Measurements from ENCODE around the gene CYB561. TPM values are rescaled to one million over a fixed set of nuclear protein-coding genes. Genes with fewer than 3 reads are reported as not detected.
"Not testable (repeated sequence)": the region's sequence is repeated elsewhere in the genome, so short reads cannot be mapped to it uniquely, and the experiment has no call there.

CYB561 gene
- total RNA-seq, 2 donors from 2014 or later: 50.8 to 69.9 TPM

DNA sequence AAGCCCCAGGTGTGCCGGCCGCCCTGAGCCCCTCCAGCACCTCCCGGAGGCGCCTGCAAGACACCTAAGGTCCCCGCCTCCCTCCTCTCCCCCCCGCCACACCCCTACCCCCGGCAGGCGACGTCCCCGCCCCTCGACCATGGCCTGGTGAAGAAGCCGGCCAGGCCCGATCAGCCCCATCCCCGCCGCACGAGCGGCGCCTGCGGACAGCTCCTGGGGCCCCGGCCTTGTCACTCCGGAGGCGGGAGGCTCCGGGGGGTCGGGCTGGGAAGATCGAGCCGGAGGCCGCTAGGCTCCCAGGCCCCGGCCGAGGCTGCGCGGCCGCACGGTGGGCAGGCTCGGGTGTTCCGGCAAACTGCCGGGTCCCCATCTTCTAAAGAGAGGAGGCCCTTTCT, 30.4 kb upstream of the CYB561 start:
- Mint-ChIP-seq H3K4me3 (peak overlapping the region; percentile 79), H3K27me3 (no peaks in the 10 kb centered on the region), H3K27ac (no peak overlapping the region), H3K4me1 (peaks cover 7% of the 10 kb centered on the region), H3K36me3 (ENCODE audit: low read depth) (no peaks in the 10 kb centered on the region)
- ATAC-seq (peak; percentile 6), DNase-seq (peak in 1 of 3 donors; percentile 15)
- no peaks in the 10 kb centered on the region for H3K9me3 ChIP-seq (ENCODE audit: control insufficient read depth, low read length, poor library complexity, severe bottlenecking)

DNA sequence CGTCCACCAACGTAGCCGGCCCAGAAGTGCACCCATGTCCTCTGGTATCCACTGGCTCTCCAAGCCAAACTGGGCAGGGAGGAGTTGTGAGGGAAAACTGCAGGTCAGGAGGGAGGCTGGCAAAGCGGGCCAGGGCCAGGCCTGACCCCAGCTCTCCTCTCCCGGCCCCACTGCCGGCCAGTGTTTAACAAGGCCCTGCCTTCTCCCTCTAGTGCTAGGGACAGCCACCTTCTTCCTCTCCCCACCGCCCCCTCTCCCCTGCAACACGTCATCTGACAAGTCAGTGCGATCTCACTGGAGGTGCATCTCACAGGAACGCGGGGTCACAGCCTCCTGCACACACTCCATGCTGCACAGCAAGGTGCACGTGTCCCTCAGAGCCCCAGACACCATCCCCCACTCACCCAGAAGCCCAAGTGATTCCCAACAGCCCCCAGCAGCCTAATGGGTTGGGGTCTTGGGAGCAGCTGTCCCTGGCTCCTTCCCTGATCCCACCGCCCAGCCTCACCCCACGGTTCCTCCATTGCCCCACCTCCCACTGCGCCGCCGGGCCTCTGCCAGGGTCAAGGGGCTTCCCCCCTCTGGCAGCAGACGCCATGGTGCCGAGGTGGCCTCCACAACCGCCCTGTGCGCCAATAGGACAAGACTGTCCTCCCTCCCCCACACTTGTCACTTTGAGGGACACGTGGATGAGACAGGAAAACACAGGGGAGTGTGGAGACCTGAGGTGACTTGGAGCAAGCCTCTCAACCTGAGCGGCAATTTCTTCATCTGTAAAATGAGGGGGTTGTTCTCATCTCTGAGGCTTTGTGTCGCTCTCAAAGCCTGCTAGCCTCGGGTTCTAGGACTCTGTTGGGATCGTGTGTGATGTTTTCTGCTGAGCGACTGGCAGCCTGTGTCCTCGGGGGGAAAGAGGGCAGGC, 29.6 kb upstream of the CYB561 start:
- Mint-ChIP-seq H3K27me3 (no peaks in the 10 kb centered on the region), H3K4me1 (peaks cover 7% of the 10 kb centered on the region), H3K4me3 (peak overlapping the region; percentile 79), H3K27ac (no peak overlapping the region), H3K36me3 (ENCODE audit: low read depth) (no peaks in the 10 kb centered on the region)
- ATAC-seq (no peak), DNase-seq (no peak)
- no peaks in the 10 kb centered on the region for H3K9me3 ChIP-seq (ENCODE audit: control insufficient read depth, low read length, poor library complexity, severe bottlenecking)

DNA sequence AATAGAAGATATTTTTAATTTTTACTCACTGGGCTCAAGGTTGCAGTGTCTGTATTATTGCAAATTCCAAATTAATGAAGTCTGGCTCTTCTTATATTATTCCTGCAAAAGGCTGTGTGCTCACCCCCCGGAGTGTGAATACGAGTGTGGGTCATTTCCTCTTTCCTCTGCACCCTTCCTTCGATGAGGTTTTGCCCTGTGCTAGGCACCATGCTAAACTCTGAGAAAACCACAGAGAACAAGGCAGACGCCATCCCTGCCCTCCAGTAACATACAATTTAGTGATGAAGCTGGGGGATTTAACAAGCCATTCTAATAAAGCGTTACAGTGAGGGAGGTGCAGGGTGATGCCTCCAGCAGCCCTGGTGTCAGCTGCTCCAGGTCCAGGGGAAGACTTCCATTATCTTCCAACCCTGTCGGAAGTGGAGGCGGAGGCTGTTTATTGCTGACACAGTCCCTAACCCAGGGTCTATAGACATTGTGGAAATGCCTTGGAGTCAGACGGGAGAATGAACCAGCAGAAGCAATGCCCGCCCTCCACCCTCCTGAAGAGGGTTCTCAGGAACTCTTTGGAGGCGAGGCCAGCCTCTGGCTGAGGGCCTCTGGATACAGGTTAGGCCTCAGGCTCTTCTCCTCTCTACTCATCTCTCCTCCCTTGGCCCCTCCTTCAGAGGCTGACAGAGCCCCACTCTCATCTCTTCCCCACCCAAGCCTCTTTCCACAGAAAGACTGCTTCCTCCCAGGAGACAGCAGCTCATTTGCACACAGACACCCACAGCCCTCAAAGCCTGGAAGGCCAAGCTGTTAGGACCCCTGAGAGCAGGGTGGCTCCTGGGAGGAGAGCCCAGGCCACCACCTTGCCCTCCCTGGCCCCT, 28.7 kb upstream of the CYB561 start:
- DNase-seq (no peak), ATAC-seq (no peak)
- Mint-ChIP-seq H3K36me3 (ENCODE audit: low read depth) (no peaks in the 10 kb centered on the region), H3K27ac (no peak overlapping the region), H3K27me3 (no peaks in the 10 kb centered on the region), H3K4me1 (peaks cover 7% of the 10 kb centered on the region), H3K4me3 (peak overlapping the region; percentile 22)
- H3K9me3 ChIP-seq (ENCODE audit: control insufficient read depth, low read length, poor library complexity, severe bottlenecking): no peaks in the 10 kb centered on the region

DNA sequence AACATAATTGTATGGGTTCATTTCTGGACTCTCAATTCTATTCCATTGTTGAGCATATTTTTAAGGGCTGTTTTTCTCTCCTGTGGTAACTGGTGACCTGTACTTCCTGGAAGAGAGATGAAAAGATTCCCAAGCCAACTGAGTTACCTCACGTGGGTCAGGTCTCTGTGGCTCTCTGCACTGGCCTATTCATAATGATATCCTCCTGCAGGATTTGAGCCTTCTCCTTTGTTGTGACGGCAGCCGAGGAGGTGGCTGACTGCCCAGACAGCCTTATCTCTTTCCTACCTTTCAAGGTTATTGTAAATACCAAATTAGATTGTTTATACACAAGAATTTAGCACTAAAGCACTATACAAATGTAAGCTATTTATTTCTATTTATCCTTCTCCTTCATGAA, 28.1 kb upstream of the CYB561 start:
- ATAC-seq (no peak), DNase-seq (no peak)
- H3K27me3 Mint-ChIP-seq: no peaks in the 10 kb centered on the region

DNA sequence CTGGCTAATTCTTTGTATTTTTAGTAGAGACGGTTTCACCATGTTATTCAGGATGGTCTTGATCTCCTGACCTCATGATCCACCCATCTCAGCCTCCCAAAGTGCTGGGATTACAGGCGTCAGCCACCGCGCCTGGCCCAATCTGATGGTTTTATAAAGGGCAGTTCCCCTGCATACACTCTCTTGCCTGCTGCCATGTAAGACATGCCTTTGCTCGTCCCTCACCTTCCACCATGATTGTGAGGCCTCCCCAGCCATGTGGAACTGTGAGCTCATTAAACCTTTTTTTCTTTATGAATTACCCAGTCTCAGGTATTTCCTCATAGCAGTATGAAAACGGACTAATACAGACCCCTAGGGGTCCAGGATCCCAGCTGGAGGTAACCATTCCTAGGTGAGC, 22.0 kb upstream of the CYB561 start:
- not testable (repeated sequence) for H3K4me3 Mint-ChIP-seq; H3K4me1 Mint-ChIP-seq; H3K27me3 Mint-ChIP-seq; H3K9me3 ChIP-seq (ENCODE audit: control insufficient read depth, low read length, poor library complexity, severe bottlenecking); DNase-seq; ATAC-seq; H3K27ac Mint-ChIP-seq; H3K36me3 Mint-ChIP-seq (ENCODE audit: low read depth)

More for the DNA sequence above, 28.1 kb upstream of the CYB561 start:
- Mint-ChIP-seq H3K36me3 (ENCODE audit: low read depth) (no peaks in the 10 kb centered on the region), H3K4me3 (no peak overlapping the region), H3K4me1 (peaks cover 7% of the 10 kb centered on the region), H3K27ac (no peak overlapping the region)
- H3K9me3 ChIP-seq (ENCODE audit: control insufficient read depth, low read length, poor library complexity, severe bottlenecking): no peaks in the 10 kb centered on the region

DNA sequence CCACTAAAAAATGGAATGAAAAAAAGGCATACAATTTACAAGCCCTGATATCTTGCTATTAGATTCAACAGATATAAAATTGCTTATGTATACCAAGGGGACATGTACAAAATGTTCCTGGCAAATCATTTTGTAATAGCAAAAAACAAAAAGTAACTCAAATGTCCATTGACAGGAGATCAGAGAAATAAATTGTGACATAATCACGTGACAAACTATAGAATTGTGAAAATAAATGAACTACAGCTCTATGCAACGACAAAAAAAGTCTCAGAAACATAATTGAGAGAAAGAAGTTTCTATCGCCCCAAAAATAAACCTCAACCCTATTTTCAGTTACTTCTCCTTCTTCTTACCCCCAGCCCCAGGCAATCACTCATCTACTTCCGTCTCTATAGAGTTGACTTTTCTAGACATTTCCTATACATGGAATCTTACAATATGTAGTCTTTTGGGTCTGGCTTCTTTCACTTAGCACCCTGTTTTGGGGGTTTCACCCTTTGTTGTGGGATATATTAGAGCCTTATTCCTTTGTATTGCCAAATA, 18.7 kb upstream of the CYB561 start:
- ATAC-seq (no peak), DNase-seq (no peak)
- no peak overlapping the region for H3K27ac Mint-ChIP-seq
- H3K4me3 Mint-ChIP-seq: no peak overlapping the region
- H3K36me3 Mint-ChIP-seq (ENCODE audit: low read depth): no peaks in the 10 kb centered on the region
- peaks cover 11% of the 10 kb centered on the region for H3K27me3 Mint-ChIP-seq
- no peaks in the 10 kb centered on the region for H3K9me3 ChIP-seq (ENCODE audit: control insufficient read depth, low read length, poor library complexity, severe bottlenecking)
- H3K4me1 Mint-ChIP-seq: peaks cover 6% of the 10 kb centered on the region

DNA sequence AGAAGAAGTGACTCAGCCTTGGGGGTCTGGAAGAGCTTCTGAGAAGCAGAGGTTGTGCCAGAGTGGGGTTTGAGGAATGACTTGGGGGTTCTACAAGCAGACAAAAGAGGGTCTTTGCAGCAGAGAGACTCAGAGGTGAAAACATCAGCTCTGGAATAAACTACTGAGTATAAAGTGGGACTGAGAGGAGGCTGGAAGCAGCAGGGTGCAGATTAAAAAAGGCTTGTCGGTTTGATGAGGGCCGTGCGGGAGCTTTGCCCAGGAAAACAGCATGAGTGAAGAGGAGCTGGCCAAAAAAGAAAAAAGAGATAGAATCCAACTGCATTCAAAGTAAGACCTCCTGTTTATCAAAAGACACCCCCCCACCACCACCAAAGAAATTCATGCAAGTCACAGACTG, 17.7 kb upstream of the CYB561 start:
- H3K4me3 Mint-ChIP-seq: no peak overlapping the region
- H3K36me3 Mint-ChIP-seq (ENCODE audit: low read depth): no peaks in the 10 kb centered on the region
- H3K9me3 ChIP-seq (ENCODE audit: control insufficient read depth, low read length, poor library complexity, severe bottlenecking): no peaks in the 10 kb centered on the region
- H3K27ac Mint-ChIP-seq: no peak overlapping the region
- H3K4me1 Mint-ChIP-seq: peaks cover 6% of the 10 kb centered on the region
- no peak for DNase-seq
- ATAC-seq: no peak
- peaks cover 11% of the 10 kb centered on the region for H3K27me3 Mint-ChIP-seq

DNA sequence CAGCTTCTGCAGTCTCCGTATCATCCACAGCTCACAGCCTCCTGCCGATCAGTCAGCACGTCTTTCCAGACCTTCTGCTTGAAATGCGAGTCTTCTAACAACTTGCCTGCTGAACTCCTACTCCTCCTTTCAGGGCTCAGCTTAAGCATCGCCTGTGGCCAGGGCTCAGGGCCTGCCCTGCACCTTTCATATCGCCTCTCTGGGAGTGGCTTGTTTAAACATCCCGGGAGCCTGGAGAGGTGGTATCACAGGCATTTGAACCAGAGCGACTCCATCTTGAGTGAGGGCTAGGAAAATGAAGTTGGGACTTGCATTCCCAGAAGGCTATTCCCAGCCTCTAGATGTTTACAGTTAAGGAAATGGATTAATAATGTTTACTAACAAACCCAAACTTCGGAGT, 13.9 kb upstream of the CYB561 start:
- no peak for DNase-seq

DNA sequence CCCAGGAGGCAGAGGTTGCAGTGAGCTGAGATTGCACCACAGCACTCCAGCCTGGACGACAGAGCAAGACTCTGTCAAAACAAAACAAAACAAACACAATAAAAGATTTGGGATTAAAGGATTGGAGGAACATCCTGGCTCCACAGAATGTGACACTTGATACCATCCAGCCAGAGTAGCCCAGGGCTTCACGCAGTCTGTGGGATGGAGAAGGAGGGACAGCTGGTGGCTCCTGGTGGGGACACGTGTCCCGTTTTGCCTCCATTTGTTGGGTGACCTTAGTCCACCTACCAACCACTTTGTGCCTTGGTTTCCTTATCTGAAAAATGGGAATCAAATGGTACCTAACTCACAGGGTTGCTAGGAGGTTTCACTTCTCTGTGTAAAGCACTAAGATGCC, 12.4 kb upstream of the CYB561 start:
- Mint-ChIP-seq H3K4me3 (no peak overlapping the region), H3K4me1 (peaks cover 2% of the 10 kb centered on the region), H3K27me3 (peaks cover 12% of the 10 kb centered on the region), H3K27ac (no peak overlapping the region), H3K36me3 (ENCODE audit: low read depth) (no peaks in the 10 kb centered on the region)
- ATAC-seq (no peak), DNase-seq (no peak)
- H3K9me3 ChIP-seq (ENCODE audit: control insufficient read depth, low read length, poor library complexity, severe bottlenecking): no peaks in the 10 kb centered on the region

More for the DNA sequence above, 13.9 kb upstream of the CYB561 start:
- ATAC-seq: no peak
- no peaks in the 10 kb centered on the region for H3K36me3 Mint-ChIP-seq (ENCODE audit: low read depth)
- H3K27me3 Mint-ChIP-seq: peaks cover 17% of the 10 kb centered on the region
- H3K4me3 Mint-ChIP-seq: no peak overlapping the region
- peaks cover 6% of the 10 kb centered on the region for H3K4me1 Mint-ChIP-seq
- no peak overlapping the region for H3K27ac Mint-ChIP-seq
- H3K9me3 ChIP-seq (ENCODE audit: control insufficient read depth, low read length, poor library complexity, severe bottlenecking): no peaks in the 10 kb centered on the region

DNA sequence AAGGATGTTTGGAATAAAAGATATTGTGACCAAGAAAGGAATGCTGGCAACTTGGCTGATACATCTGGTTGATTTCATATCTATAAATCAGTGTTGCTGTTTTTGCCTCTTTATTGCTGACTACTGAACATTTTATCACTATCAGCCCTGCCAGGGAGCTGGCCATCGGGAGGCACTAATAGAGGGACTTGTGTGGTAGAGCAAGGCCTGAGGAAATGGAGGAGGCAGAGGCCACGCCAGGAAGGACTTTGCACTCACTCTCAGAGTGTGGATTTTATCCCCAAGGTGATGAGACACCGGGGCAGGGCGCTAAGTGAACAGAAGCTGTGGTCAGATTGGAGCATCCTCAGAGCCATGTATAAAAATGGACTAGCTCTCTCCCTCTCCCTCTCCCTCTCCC, 9.3 kb upstream of the CYB561 start:
- ATAC-seq (no peak), DNase-seq (no peak)
- H3K27ac Mint-ChIP-seq: no peak overlapping the region
- H3K4me3 Mint-ChIP-seq: no peak overlapping the region
- peaks cover 4% of the 10 kb centered on the region for H3K4me1 Mint-ChIP-seq
- peaks cover 6% of the 10 kb centered on the region for H3K27me3 Mint-ChIP-seq
- no peaks in the 10 kb centered on the region for H3K36me3 Mint-ChIP-seq (ENCODE audit: low read depth)
- H3K9me3 ChIP-seq (ENCODE audit: control insufficient read depth, low read length, poor library complexity, severe bottlenecking): no peaks in the 10 kb centered on the region

DNA sequence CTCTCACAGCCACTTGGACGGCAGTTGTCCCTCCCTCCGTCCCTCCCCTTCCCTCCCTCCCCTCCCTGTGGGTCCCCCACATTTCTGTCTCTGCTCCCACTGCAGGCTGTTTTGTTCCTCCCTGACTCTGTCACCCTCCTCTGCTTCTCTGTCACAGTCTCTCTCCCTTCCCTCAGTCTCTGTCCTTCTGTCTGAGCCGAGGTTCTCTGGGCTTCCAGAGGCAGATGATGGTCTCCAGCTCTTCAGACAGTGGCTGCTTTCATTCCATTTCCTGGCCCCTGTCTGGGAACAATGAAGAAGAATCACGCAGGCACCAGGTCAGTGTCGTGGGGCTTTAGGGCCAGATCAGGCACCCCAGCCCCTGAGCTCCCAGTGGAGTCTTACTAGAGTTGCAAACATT, 8.8 kb upstream of the CYB561 start:
- H3K4me1 Mint-ChIP-seq: peaks cover 9% of the 10 kb centered on the region
- no peak overlapping the region for H3K4me3 Mint-ChIP-seq
- peaks cover 6% of the 10 kb centered on the region for H3K27me3 Mint-ChIP-seq
- H3K9me3 ChIP-seq (ENCODE audit: control insufficient read depth, low read length, poor library complexity, severe bottlenecking): no peaks in the 10 kb centered on the region
- ATAC-seq: no peak
- no peak for DNase-seq
- H3K36me3 Mint-ChIP-seq (ENCODE audit: low read depth): no peaks in the 10 kb centered on the region
- no peak overlapping the region for H3K27ac Mint-ChIP-seq

DNA sequence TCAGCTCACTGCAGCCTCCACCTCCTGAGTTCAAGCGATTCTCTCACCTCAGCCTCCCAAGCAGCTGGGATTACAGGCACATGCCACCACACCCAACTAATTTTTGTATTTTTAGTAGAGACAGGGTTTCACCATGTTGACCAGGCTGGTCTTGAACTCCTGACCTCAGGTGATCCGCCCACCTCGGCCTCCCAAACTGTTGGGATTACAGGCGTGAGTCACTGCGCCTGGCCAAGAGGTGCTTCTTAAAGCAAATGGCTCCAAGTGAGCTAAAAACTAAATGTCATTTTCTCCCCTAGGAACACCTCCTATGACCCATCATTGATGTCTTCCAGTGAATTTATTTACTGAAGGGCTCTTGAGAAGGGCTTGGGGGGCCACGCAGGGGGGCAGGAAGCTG, 8.3 kb upstream of the CYB561 start:
- not testable (repeated sequence) for H3K27ac Mint-ChIP-seq; H3K4me1 Mint-ChIP-seq; H3K36me3 Mint-ChIP-seq (ENCODE audit: low read depth); H3K9me3 ChIP-seq (ENCODE audit: control insufficient read depth, low read length, poor library complexity, severe bottlenecking); ATAC-seq; H3K4me3 Mint-ChIP-seq; H3K27me3 Mint-ChIP-seq; DNase-seq

DNA sequence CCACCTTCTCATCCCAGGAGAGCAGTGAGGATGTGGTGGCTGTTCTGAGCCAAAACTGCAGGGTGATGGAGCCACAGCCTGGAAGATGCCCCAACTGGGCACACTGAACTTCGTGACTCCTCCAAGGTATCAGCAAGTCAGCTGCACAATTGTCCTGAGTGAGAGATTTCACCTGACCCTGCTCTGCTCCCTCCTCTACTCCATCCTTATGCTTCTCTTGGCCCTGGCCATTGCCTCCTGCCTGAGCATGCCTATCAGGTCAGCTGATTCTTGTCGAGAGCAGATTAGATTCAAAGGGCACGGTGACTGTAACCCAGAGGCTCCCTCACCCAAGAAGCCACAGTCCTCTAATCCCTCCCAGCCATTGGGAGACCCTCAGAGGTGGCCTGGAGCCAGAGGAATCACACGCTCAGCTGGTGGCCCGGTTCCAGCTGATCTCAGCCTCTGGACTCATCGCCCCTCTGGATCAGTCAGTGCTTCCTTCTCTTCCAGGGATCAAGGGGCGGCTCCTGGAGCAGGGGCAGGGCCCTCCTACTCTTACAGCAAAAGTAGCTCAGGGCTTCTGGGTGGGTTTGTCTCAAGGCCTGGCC, 7.0 kb upstream of the CYB561 start:
- H3K9me3 ChIP-seq (ENCODE audit: control insufficient read depth, low read length, poor library complexity, severe bottlenecking): no peaks in the 10 kb centered on the region
- Mint-ChIP-seq H3K4me1 (peaks cover 13% of the 10 kb centered on the region), H3K27ac (no peak overlapping the region), H3K4me3 (no peak overlapping the region), H3K27me3 (peaks cover 5% of the 10 kb centered on the region), H3K36me3 (ENCODE audit: low read depth) (no peaks in the 10 kb centered on the region)
- ATAC-seq: no peak
- DNase-seq: no peak
